Hypothalamus (tissue), 51 donors: Measurements from ENCODE around the gene INPP5A.
"Not testable (repeated sequence)": the region's sequence is repeated elsewhere in the genome, so short reads cannot be mapped to it uniquely, and the experiment has no call there.

Experiments
- DNase-seq, 51 donors: peaks; one replicate each; lab custom pipeline; 2025; lab: John Stamatoyannopoulos, UW

Gene INPP5A

GRCh38 chr10:132765435-132765834 lies 227.8 kb downstream of the INPP5A start:
- peak in 16 of 51 donors; percentile 18 to 68 (median 43) for DNase-seq

- no peak for DNase-seq
These were observed 228.7 kb downstream of the INPP5A start for GRCh38 chr10:132766291-132766690.

- no peak for DNase-seq
These were observed 231.0 kb downstream of the INPP5A start for GRCh38 chr10:132768346-132769248.

GRCh38 chr10:132770061-132771021 lies 232.8 kb downstream of the INPP5A start:
- DNase-seq: no peak

- not testable (repeated sequence) for DNase-seq
These were observed 235.2 kb downstream of the INPP5A start for GRCh38 chr10:132772816-132773215.

- DNase-seq: peak in 1 of 51 donors; percentile 48
These were observed 236.8 kb downstream of the INPP5A start for GRCh38 chr10:132774181-132774901.

- peak in 50 of 51 donors; percentile 26 to 99 (median 81) for DNase-seq
These were observed 237.6 kb downstream of the INPP5A start for GRCh38 chr10:132774902-132775863.

GRCh38 chr10:132776186-132776585 lies 238.6 kb downstream of the INPP5A start:
- no peak for DNase-seq

- no peak for DNase-seq
These were observed 239.2 kb downstream of the INPP5A start for GRCh38 chr10:132776821-132777220.

- DNase-seq: no peak
These were observed 239.9 kb downstream of the INPP5A start for GRCh38 chr10:132777441-132777840.

- DNase-seq: no peak
These were observed 242.1 kb downstream of the INPP5A start for GRCh38 chr10:132779549-132780294.

- DNase-seq: no peak
These were observed 242.8 kb downstream of the INPP5A start for GRCh38 chr10:132780356-132780755.

- no peak for DNase-seq
These were observed 244.0 kb downstream of the INPP5A start for GRCh38 chr10:132781556-132781955.

- no peak for DNase-seq
These were observed 245.8 kb downstream of the INPP5A start for GRCh38 chr10:132783165-132783939.

GRCh38 chr10:132783940-132784865 lies 246.6 kb downstream of the INPP5A start:
- DNase-seq: no peak

- DNase-seq: no peak
These were observed 247.5 kb downstream of the INPP5A start for GRCh38 chr10:132784866-132785722.
